ENCODE results near the gene RNF208. TPM values are rescaled to one million over a fixed set of nuclear protein-coding genes. Genes with fewer than 3 reads are reported as not detected.

Gene RNF208
- total and polyA plus RNA-seq, 2 donors (not counting 1 experiment from before 2014, with no cell fraction given): 0.14 to 0.33 TPM

DNA sequence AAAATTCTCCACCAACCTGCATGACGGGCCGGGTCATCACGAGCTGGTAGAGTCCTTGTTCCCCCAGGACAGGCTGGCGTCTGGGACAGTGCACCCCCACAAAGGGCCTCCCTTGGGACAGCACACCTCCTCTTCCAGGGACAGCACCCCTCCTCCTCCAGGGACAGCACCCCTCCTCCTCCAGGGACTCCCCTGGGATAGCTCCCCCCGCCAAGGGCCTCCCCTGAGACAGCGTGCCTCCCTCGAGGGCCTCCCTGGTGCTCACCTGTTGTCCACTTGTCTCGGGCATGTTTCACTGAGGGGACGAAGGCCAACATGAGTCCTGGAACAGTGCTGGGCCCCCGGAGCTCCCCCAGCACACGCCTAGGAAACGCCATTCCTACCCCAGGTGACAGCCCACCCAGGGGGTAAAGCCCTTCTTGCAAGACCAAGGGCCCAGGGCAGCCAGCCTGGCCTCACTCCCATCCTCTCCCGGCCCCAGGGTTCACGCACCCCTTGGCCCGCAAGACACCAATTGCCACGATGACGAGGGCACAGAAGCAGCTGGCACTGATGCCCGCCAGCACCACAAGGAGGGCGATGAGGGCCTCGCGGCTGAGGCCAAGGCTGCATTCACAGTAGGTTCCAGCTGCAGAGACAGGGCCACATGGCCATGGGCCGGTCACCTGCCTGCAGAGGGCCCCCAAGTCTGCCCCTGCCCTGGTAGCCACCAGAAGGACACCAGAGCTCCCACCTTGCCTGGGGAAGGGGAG lies 50.7 kb downstream of the RNF208 start:
- no peak overlapping the region for H3K9ac ChIP-seq (ENCODE audit: insufficient read depth, low read length)
- no peak overlapping the region for H2AFZ ChIP-seq (ENCODE audit: low read length)

DNA sequence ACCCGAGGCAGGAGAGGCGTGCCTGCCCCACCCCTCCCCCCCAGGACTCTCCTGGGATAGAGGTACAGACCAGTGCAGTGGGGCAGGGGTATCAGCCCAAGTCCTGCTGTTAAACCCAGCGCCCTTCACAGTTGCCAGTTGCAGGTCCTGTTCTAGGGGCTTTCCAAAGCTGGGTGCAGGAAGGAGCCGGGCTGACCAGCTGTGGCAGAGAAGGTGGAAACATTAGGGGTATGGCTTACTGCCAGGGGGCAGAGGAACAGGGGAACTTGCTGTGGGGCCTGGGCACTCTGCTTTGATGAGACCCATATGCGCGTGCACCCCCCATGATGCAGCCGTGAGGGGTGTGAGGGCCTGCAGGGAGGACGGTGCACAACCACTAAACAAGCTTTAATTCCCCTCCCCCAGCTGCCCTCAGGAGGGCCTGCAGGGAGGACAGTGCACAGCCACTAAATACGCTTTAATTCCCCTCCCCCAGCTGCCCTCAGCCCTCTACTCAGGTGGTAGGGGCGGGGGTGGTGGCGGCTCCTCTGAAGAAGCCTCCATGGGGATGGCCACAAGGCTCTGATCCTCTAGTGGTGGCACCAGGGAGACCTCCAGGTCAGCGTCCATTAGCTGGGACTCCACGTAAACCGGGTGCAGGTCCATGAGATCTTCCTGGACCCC lies 51.4 kb downstream of the RNF208 start:
- no peaks in the 10 kb centered on the region for H3K4me1 ChIP-seq (ENCODE audit: control insufficient read depth, extremely low read depth, insufficient read depth, low read length)
- no peak overlapping the region for H3K9ac ChIP-seq (ENCODE audit: insufficient read depth, low read length)
- no peaks in the 10 kb centered on the region for H3K36me3 ChIP-seq (ENCODE audit: control insufficient read depth, insufficient read depth, low read length)
- H3K9me3 ChIP-seq (ENCODE audit: control insufficient read depth, insufficient read depth, low read depth, low read length): no peaks in the 10 kb centered on the region
- H3K4me2 ChIP-seq (ENCODE audit: extremely low read depth, insufficient read depth, low read length): no peak overlapping the region
- no peak for TF ChIP-seq EZH2 (IDR thresholded peaks at IDR 0.05; ENCODE audit: low read length, missing control alignments)
- TF ChIP-seq, protein P1, sequence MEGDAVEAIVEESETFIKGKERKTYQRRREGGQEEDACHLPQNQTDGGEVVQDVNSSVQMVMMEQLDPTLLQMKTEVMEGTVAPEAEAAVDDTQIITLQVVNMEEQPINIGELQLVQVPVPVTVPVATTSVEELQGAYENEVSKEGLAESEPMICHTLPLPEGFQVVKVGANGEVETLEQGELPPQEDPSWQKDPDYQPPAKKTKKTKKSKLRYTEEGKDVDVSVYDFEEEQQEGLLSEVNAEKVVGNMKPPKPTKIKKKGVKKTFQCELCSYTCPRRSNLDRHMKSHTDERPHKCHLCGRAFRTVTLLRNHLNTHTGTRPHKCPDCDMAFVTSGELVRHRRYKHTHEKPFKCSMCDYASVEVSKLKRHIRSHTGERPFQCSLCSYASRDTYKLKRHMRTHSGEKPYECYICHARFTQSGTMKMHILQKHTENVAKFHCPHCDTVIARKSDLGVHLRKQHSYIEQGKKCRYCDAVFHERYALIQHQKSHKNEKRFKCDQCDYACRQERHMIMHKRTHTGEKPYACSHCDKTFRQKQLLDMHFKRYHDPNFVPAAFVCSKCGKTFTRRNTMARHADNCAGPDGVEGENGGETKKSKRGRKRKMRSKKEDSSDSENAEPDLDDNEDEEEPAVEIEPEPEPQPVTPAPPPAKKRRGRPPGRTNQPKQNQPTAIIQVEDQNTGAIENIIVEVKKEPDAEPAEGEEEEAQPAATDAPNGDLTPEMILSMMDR (conservative IDR thresholded peaks at IDR 0.05 in 1 of 2, IDR thresholded peaks at IDR 0.05 in 1 of 2; ENCODE audit: low read depth in 1 of 2, low read length in 2 of 2): no peak
- H3K27me3 ChIP-seq (ENCODE audit: control insufficient read depth, insufficient read depth, low read length): peaks cover 32% of the 10 kb centered on the region
- H3K4me3 ChIP-seq (replicated peaks in 1 of 4; ENCODE audit: control extremely low read depth in 1 of 4, insufficient read depth in 1 of 4, low read depth in 3 of 4, low read length in 4 of 4): no peak overlapping the region
- DNase-seq (ENCODE audit: low read depth in 2 of 2): no peak
- no peaks in the 10 kb centered on the region for H4K20me1 ChIP-seq (ENCODE audit: control insufficient read depth, extremely low read depth, insufficient read depth, low read length)
- no peak overlapping the region for H2AFZ ChIP-seq (ENCODE audit: low read length)
- H3K27ac ChIP-seq (ENCODE audit: insufficient read depth, low read length): no peak overlapping the region
- H3K79me2 ChIP-seq (ENCODE audit: control insufficient read depth, insufficient read depth, low read length): no peaks in the 10 kb centered on the region

More for the DNA sequence above, 50.7 kb downstream of the RNF208 start:
- H4K20me1 ChIP-seq (ENCODE audit: control insufficient read depth, extremely low read depth, insufficient read depth, low read length): no peaks in the 10 kb centered on the region
- no peaks in the 10 kb centered on the region for H3K36me3 ChIP-seq (ENCODE audit: control insufficient read depth, insufficient read depth, low read length)
- TF ChIP-seq, protein P1 (conservative IDR thresholded peaks at IDR 0.05 in 1 of 2, IDR thresholded peaks at IDR 0.05 in 1 of 2; ENCODE audit: low read depth in 1 of 2, low read length in 2 of 2): no peak
- no peak for TF ChIP-seq EZH2 (IDR thresholded peaks at IDR 0.05; ENCODE audit: low read length, missing control alignments)
- H3K4me3 ChIP-seq (replicated peaks in 1 of 4; ENCODE audit: control extremely low read depth in 1 of 4, insufficient read depth in 1 of 4, low read depth in 3 of 4, low read length in 4 of 4): no peak overlapping the region
- no peak overlapping the region for H3K27ac ChIP-seq (ENCODE audit: insufficient read depth, low read length)
- no peaks in the 10 kb centered on the region for H3K79me2 ChIP-seq (ENCODE audit: control insufficient read depth, insufficient read depth, low read length)
- H3K4me2 ChIP-seq (ENCODE audit: extremely low read depth, insufficient read depth, low read length): no peak overlapping the region
- no peak for DNase-seq (ENCODE audit: low read depth in 2 of 2)
- H3K27me3 ChIP-seq (ENCODE audit: control insufficient read depth, insufficient read depth, low read length): peaks cover 31% of the 10 kb centered on the region
- H3K9me3 ChIP-seq (ENCODE audit: control insufficient read depth, insufficient read depth, low read depth, low read length): no peaks in the 10 kb centered on the region
- no peaks in the 10 kb centered on the region for H3K4me1 ChIP-seq (ENCODE audit: control insufficient read depth, extremely low read depth, insufficient read depth, low read length)

Other genes starting within 250 kb of the RNF208 start
Only the 30 nearest of the 32 such genes appear.
- gene PAXX, start 229.8 kb downstream of the RNF208 start, total RNA-seq: 13.7 and 14.9 TPM in 2 replicates
- gene PAXX, start 229.8 kb downstream of the RNF208 start, polyA plus RNA-seq: 6.1 and 9.9 TPM in 2 replicates
- 1.3 and 3.5 TPM in 2 replicates for gene CLIC3, start 225.7 kb downstream of the RNF208 start, total RNA-seq
- gene CLIC3, start 225.7 kb downstream of the RNF208 start, polyA plus RNA-seq: 0.98 and 1.5 TPM in 2 replicates
- 13.9 and 21.8 TPM in 2 replicates for gene ABCA2, start 194.0 kb downstream of the RNF208 start, total RNA-seq
- gene ABCA2, start 194.0 kb downstream of the RNF208 start, polyA plus RNA-seq: 8.5 and 13.4 TPM in 2 replicates
- not detected in 2 replicates for gene FUT7, start 190.2 kb downstream of the RNF208 start, total RNA-seq
- not detected in 2 replicates for gene FUT7, start 190.2 kb downstream of the RNF208 start, polyA plus RNA-seq
- 10.5 and 15.7 TPM in 2 replicates for gene NPDC1, start 176.1 kb downstream of the RNF208 start, total RNA-seq
- gene NPDC1, start 176.1 kb downstream of the RNF208 start, polyA plus RNA-seq: 9.0 and 12.1 TPM in 2 replicates
- under 0.01 TPM in 2 replicates for gene ENTPD2, start 168.2 kb downstream of the RNF208 start, total RNA-seq
- not detected in 2 replicates for gene ENTPD2, start 168.2 kb downstream of the RNF208 start, polyA plus RNA-seq
- 0.26 and 2.8 TPM in 2 replicates for gene SAPCD2, start 151.7 kb downstream of the RNF208 start, total RNA-seq
- gene SAPCD2, start 151.7 kb downstream of the RNF208 start, polyA plus RNA-seq: 0.85 and 2.7 TPM in 2 replicates
- 15.7 and 21.1 TPM in 2 replicates for gene UAP1L1, start 144.7 kb downstream of the RNF208 start, total RNA-seq
- gene UAP1L1, start 144.7 kb downstream of the RNF208 start, polyA plus RNA-seq: 16.4 and 17.9 TPM in 2 replicates
- gene MAN1B1, start 135.3 kb downstream of the RNF208 start, total RNA-seq: 63.2 and 96.6 TPM in 2 replicates
- 43.0 and 45.5 TPM in 2 replicates for gene MAN1B1, start 135.3 kb downstream of the RNF208 start, polyA plus RNA-seq
- 93.0 and 126 TPM in 2 replicates for gene DPP7, start 107.5 kb downstream of the RNF208 start, total RNA-seq
- 28.6 and 44.3 TPM in 2 replicates for gene DPP7, start 107.5 kb downstream of the RNF208 start, polyA plus RNA-seq
- under 0.01 TPM in 1 of 2 replicates, not detected in the other for gene GRIN1, start 83.1 kb downstream of the RNF208 start, total RNA-seq
- gene GRIN1, start 83.1 kb downstream of the RNF208 start, polyA plus RNA-seq: 0.06 and 0.08 TPM in 2 replicates
- gene LRRC26, start 52.2 kb downstream of the RNF208 start, total RNA-seq: not detected in 2 replicates
- gene LRRC26, start 52.2 kb downstream of the RNF208 start, polyA plus RNA-seq: not detected in 2 replicates
- not detected in 2 replicates for gene TMEM210, start 50.2 kb downstream of the RNF208 start, total RNA-seq
- not detected in 2 replicates for gene TMEM210, start 50.2 kb downstream of the RNF208 start, polyA plus RNA-seq
- 15.9 and 18.0 TPM in 2 replicates for gene ANAPC2, start 33.7 kb downstream of the RNF208 start, total RNA-seq
- gene ANAPC2, start 33.7 kb downstream of the RNF208 start, polyA plus RNA-seq: 9.1 and 12.3 TPM in 2 replicates
- gene SSNA1, start 33.6 kb downstream of the RNF208 start, total RNA-seq: 56.3 and 58.3 TPM in 2 replicates
- 37.7 and 51.2 TPM in 2 replicates for gene SSNA1, start 33.6 kb downstream of the RNF208 start, polyA plus RNA-seq
- 5.1 and 5.8 TPM in 2 replicates for gene TPRN, start 21.5 kb downstream of the RNF208 start, total RNA-seq
- gene TPRN, start 21.5 kb downstream of the RNF208 start, polyA plus RNA-seq: 1.6 and 2.3 TPM in 2 replicates
- gene TMEM203, start 16.6 kb downstream of the RNF208 start, total RNA-seq: 36.2 and 36.3 TPM in 2 replicates
- 38.6 and 44.9 TPM in 2 replicates for gene TMEM203, start 16.6 kb downstream of the RNF208 start, polyA plus RNA-seq
- gene NDOR1, start 16.5 kb downstream of the RNF208 start, total RNA-seq: 2.6 and 3.1 TPM in 2 replicates
- gene NDOR1, start 16.5 kb downstream of the RNF208 start, polyA plus RNA-seq: 2.4 and 5.6 TPM in 2 replicates
- 0.51 and 0.66 TPM in 2 replicates for gene CYSRT1, start 2.9 kb upstream of the RNF208 start, total RNA-seq
- 0.19 and 0.25 TPM in 2 replicates for gene CYSRT1, start 2.9 kb upstream of the RNF208 start, polyA plus RNA-seq
- under 0.01 TPM in 1 of 2 replicates, not detected in the other for gene RNF224, start 5.3 kb upstream of the RNF208 start, total RNA-seq
- not detected in 2 replicates for gene RNF224, start 5.3 kb upstream of the RNF208 start, polyA plus RNA-seq
- gene SLC34A3, start 8.7 kb upstream of the RNF208 start, total RNA-seq: not detected in 2 replicates
- not detected in 2 replicates for gene SLC34A3, start 8.7 kb upstream of the RNF208 start, polyA plus RNA-seq
- gene TUBB4B, start 19.0 kb upstream of the RNF208 start, total RNA-seq: 106 and 111 TPM in 2 replicates
- 332 and 663 TPM in 2 replicates for gene TUBB4B, start 19.0 kb upstream of the RNF208 start, polyA plus RNA-seq
- not detected in 2 replicates for gene STPG3, start 29.0 kb upstream of the RNF208 start, total RNA-seq
- not detected in 2 replicates for gene STPG3, start 29.0 kb upstream of the RNF208 start, polyA plus RNA-seq
- gene NELFB, start 33.1 kb upstream of the RNF208 start, total RNA-seq: 40.6 and 50.0 TPM in 2 replicates
- gene NELFB, start 33.1 kb upstream of the RNF208 start, polyA plus RNA-seq: 23.5 and 32.7 TPM in 2 replicates
- gene TOR4A, start 55.5 kb upstream of the RNF208 start, total RNA-seq: 12.6 and 22.1 TPM in 2 replicates
- 3.3 and 11.3 TPM in 2 replicates for gene TOR4A, start 55.5 kb upstream of the RNF208 start, polyA plus RNA-seq
- under 0.01 TPM in 1 of 2 replicates, not detected in the other for gene NRARP, start 80.0 kb upstream of the RNF208 start, total RNA-seq
- gene NRARP, start 80.0 kb upstream of the RNF208 start, polyA plus RNA-seq: 0.07 TPM in 2 replicates
- 7.4 and 13.0 TPM in 2 replicates for gene EXD3, start 200.9 kb upstream of the RNF208 start, total RNA-seq
- 1.7 and 2.6 TPM in 2 replicates for gene EXD3, start 200.9 kb upstream of the RNF208 start, polyA plus RNA-seq
- 0.66 and 0.77 TPM in 2 replicates for gene NOXA1, start 201.2 kb upstream of the RNF208 start, total RNA-seq
- gene NOXA1, start 201.2 kb upstream of the RNF208 start, polyA plus RNA-seq: 0.08 TPM in 1 of 2 replicates, not detected in the other
- under 0.01 TPM in 1 of 2 replicates, not detected in the other for gene ENTPD8, start 219.1 kb upstream of the RNF208 start, total RNA-seq
- not detected in 2 replicates for gene ENTPD8, start 219.1 kb upstream of the RNF208 start, polyA plus RNA-seq
- 10.8 and 13.4 TPM in 2 replicates for gene NSMF, start 237.1 kb upstream of the RNF208 start, total RNA-seq
- gene NSMF, start 237.1 kb upstream of the RNF208 start, polyA plus RNA-seq: 15.0 and 22.8 TPM in 2 replicates

Measured in fibroblast of lung (primary cell).